ENCODE data around the gene TMEM50B.
A peak's percentile ranks its signal among the peaks of the same experiment; 100 is the strongest.

DNA sequence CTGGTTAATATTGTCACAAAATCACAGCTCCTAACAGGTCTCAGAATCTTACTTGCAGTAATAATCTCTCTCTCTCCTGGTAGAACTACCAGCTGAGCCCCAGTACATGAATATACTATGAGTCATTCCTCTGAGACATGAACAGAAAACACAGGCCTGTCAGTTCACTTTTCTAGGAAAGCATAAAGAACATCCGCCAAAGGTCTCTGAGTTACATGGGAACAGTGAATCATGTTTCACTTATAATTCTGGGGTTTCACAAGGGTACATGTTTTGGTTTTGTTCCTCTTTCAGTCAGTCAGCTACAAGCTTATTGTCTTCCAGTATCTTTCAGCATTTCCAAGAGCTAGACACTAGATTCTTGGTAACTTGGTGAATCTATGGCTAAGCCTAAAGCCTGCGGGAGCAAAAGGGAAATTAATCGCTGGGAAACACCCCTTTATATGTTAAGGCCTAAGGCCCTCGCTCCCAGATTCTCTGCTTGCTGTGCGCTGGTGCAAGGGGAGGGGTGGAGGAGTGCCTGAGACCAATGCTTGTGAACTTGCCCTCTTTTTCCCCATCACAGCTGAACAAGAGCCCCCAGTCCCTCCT lies 44.9 kb downstream of the TMEM50B start:
- TF ChIP-seq POLR2A (IDR thresholded peaks at IDR 0.05; ENCODE audit: low read depth, low read length) (peak; percentile 47), POLR2AphosphoS5 (IDR thresholded peaks at IDR 0.05; ENCODE audit: low read depth, low read length) (no peak), TAF1 (IDR thresholded peaks at IDR 0.05; ENCODE audit: low read depth, low read length) (no peak)

All from GM12891 (cell line).